WTC11 (cell line): Measurements from ENCODE around the gene NDUFS6. TPM values are rescaled to one million over a fixed set of nuclear protein-coding genes. Genes with fewer than 3 reads are reported as not detected.

Source experiments
- ATAC-seq: fragments of 200-7000 bp; cut with Tn5 transposase; 2 replicates; pipeline ENCODE4 v1.10.0; 2021; ENCODE audit warnings: mild to moderate bottlenecking, moderate library complexity
- CTCF ChIA-PET: fragments of 300-600 bp; sonication (Branson Sonifier 250); formaldehyde crosslinking; loops from one replicate; lab custom pipeline; 2021; ENCODE audit warnings: antibody characterized with exemption; lab: Charles Lee
- POLR2A ChIA-PET: fragments of 350-600 bp; sonication (Branson Sonifier 250); formaldehyde crosslinking; loops from one replicate; lab custom pipeline; 2021; ENCODE audit warnings: antibody characterized with exemption; lab: Charles Lee
- DNase-seq: peaks from one replicate; pipeline ENCODE4 v3.0.0; 2021; ENCODE audit warnings: low spot score
- H3K27ac Mint-ChIP-seq: 2 replicates; pipeline ENCODE4 v1.8.0; 2021; ENCODE audit warnings: mixed read lengths
- H3K27me3 Mint-ChIP-seq: 2 replicates; pipeline ENCODE4 v1.8.0; 2021; ENCODE audit warnings: low read depth, mild to moderate bottlenecking, moderate library complexity, mixed read lengths
- H3K36me3 Mint-ChIP-seq: 2 replicates; pipeline ENCODE4 v1.8.0; 2021; ENCODE audit warnings: mixed read lengths
- H3K4me1 Mint-ChIP-seq: 2 replicates; pipeline ENCODE4 v1.8.0; 2022; ENCODE audit warnings: mixed read lengths
- H3K4me3 Mint-ChIP-seq: 2 replicates; pipeline ENCODE4 v1.8.0; 2021; ENCODE audit warnings: mild to moderate bottlenecking, moderate library complexity, mixed read lengths
- H3K9me3 Mint-ChIP-seq: 2 replicates; pipeline ENCODE4 v1.8.0; 2021; ENCODE audit warnings: mixed read lengths
- AFF4 ChIP-seq: sonication (generic); formaldehyde crosslinking; IDR thresholded peaks from 2 replicates; pipeline ENCODE4 v1.8.1; 2023; ENCODE audit warnings: mild to moderate bottlenecking, missing genetic modification reagents, borderline replicate concordance
- ATF1 ChIP-seq: sonication (generic); formaldehyde crosslinking; IDR thresholded peaks from 2 replicates; pipeline ENCODE4 v1.8.1; 2023; ENCODE audit warnings: mild to moderate bottlenecking, moderate library complexity, missing genetic modification reagents
- ATF3 ChIP-seq: sonication (generic); formaldehyde crosslinking; conservative IDR thresholded peaks from 2 replicates; pipeline ENCODE4 v1.8.1; 2022; ENCODE audit warnings: mild to moderate bottlenecking, missing genetic modification reagents
- ERG ChIP-seq: fragments of 250-450 bp; sonication (Bioruptor Pico); IDR thresholded peaks from 2 replicates; pipeline ENCODE4 v1.8.0; 2021; ENCODE audit warnings: mild to moderate bottlenecking
- ESRRA ChIP-seq: sonication (generic); formaldehyde crosslinking; IDR thresholded peaks from 2 replicates; pipeline ENCODE4 v1.8.1; 2022; ENCODE audit warnings: mild to moderate bottlenecking, missing genetic modification reagents, borderline replicate concordance
- HMGXB4 ChIP-seq: sonication (generic); formaldehyde crosslinking; IDR thresholded peaks from 2 replicates; pipeline ENCODE4 v1.8.1; 2023; ENCODE audit warnings: mild to moderate bottlenecking, moderate library complexity, missing genetic modification reagents
- IRF2 ChIP-seq: sonication (generic); formaldehyde crosslinking; IDR thresholded peaks from 2 replicates; pipeline ENCODE4 v1.8.0; 2022; ENCODE audit warnings: low read depth, missing genetic modification reagents, borderline replicate concordance
- MAX ChIP-seq: sonication (generic); formaldehyde crosslinking; IDR thresholded peaks from 2 replicates; pipeline ENCODE4 v1.8.0; 2022; ENCODE audit warnings: mild to moderate bottlenecking, missing genetic modification reagents
- MYBL2 ChIP-seq: sonication (generic); formaldehyde crosslinking; IDR thresholded peaks from 2 replicates; pipeline ENCODE4 v1.8.1; 2023; ENCODE audit warnings: mild to moderate bottlenecking, moderate library complexity, missing genetic modification reagents
- NR3C1 ChIP-seq: sonication (generic); formaldehyde crosslinking; conservative IDR thresholded peaks from 2 replicates; pipeline ENCODE4 v1.8.1; 2023; ENCODE audit warnings: low read depth, mild to moderate bottlenecking, missing genetic modification reagents
- PRRX2 ChIP-seq: fragments of 250-450 bp; sonication (Bioruptor Pico); IDR thresholded peaks from 2 replicates; pipeline ENCODE4 v1.8.0; 2021; ENCODE audit warnings: mild to moderate bottlenecking
- RORB ChIP-seq: fragments of 250-450 bp; sonication (Bioruptor Pico); IDR thresholded peaks from 2 replicates; pipeline ENCODE4 v1.9.0; 2021; ENCODE audit warnings: mild to moderate bottlenecking
- SMAD3 ChIP-seq: sonication (generic); formaldehyde crosslinking; IDR thresholded peaks from 2 replicates; pipeline ENCODE4 v1.8.0; 2022; ENCODE audit warnings: missing genetic modification reagents, mild to moderate bottlenecking, borderline replicate concordance
- SOX15 ChIP-seq: fragments of 250-450 bp; sonication (Bioruptor Pico); IDR thresholded peaks from 2 replicates; pipeline ENCODE4 v1.9.0; 2021; ENCODE audit warnings: mild to moderate bottlenecking
- USF2 ChIP-seq: sonication (generic); formaldehyde crosslinking; IDR thresholded peaks from 2 replicates; pipeline ENCODE4 v1.8.1; 2023; ENCODE audit warnings: mild to moderate bottlenecking, missing genetic modification reagents, moderate library complexity
- ZNF416 ChIP-seq: fragments of 250-450 bp; sonication (Bioruptor Pico); IDR thresholded peaks from 2 replicates; pipeline ENCODE4 v1.9.0; 2021; ENCODE audit warnings: mild to moderate bottlenecking, inconsistent platforms
- total RNA-seq: library from RNA; stranded (reverse); gene quantifications from 3 replicates; pipeline ENCODE4 v1.2.3, GENCODE V29; 2021

NDUFS6 gene
- total RNA-seq, 1 experiment from 2014 or later = 84.3 TPM

- Mint-ChIP-seq H3K36me3 (no peaks in the 10 kb centered on the region), H3K27ac (no peak overlapping the region), H3K4me1 (peaks cover 11% of the 10 kb centered on the region), H3K27me3 (no peaks in the 10 kb centered on the region; the same call in 1 of the 2 replicates), H3K9me3 (no peaks in the 10 kb centered on the region), H3K4me3 (no peak overlapping the region)
- no peak for TF ChIP-seq ERG
- TF ChIP-seq SMAD3 (CRISPR knock-in tag) = no peak
- no peak for TF ChIP-seq SOX15 (CRISPR knock-in tag)
- no peak for TF ChIP-seq MYBL2 (CRISPR knock-in tag)
- no peak for TF ChIP-seq HMGXB4 (CRISPR knock-in tag)
- TF ChIP-seq ATF1 = no peak
- TF ChIP-seq ATF3 = no peak
- no peak for TF ChIP-seq ZNF416 (CRISPR knock-in tag)
- TF ChIP-seq NR3C1 (CRISPR knock-in tag) = no peak
- TF ChIP-seq IRF2 (CRISPR knock-in tag) = no peak
- no peak for TF ChIP-seq PRRX2 (CRISPR knock-in tag)
- TF ChIP-seq ESRRA = no peak
- TF ChIP-seq RORB = no peak
- no peak for TF ChIP-seq MAX
- TF ChIP-seq USF2 (CRISPR knock-in tag) = no peak
- ChIA-PET CTCF (interaction anchor here (0.9 to 1.2 kb wide), 3 partner anchors 59 to 114 kb away, joined by 3 read pairs; no protein-coding TSS in a partner anchor), POLR2A (no interaction called here)
- DNase-seq (no peak), ATAC-seq (no peak)
These were observed 35.9 kb upstream of the NDUFS6 start for GRCh38 chr5:1765141-1765879.

- DNase-seq = no peak
- no peaks in the 10 kb centered on the region for H3K9me3 Mint-ChIP-seq
- CTCF ChIA-PET = no interaction called here
- peaks cover 11% of the 10 kb centered on the region for H3K4me1 Mint-ChIP-seq
- no peak overlapping the region for H3K4me3 Mint-ChIP-seq
- no peak for TF ChIP-seq AFF4
- no peaks in the 10 kb centered on the region for H3K36me3 Mint-ChIP-seq
- ATAC-seq = no peak
- POLR2A ChIA-PET = no interaction called here
- no peak overlapping the region for H3K27ac Mint-ChIP-seq
- no peaks in the 10 kb centered on the region; the same call in 1 of the 2 replicates for H3K27me3 Mint-ChIP-seq
These were observed 35.3 kb upstream of the NDUFS6 start for GRCh38 chr5:1765880-1766235.
